SU-DHL-6 (cell line): ENCODE data around the gene FAM43B.

Experiments
- H2AFZ ChIP-seq: fragments of 200-600 bp; sonication (generic); 2 replicates; pipeline ENCODE4 v1.6.1; 2014; ENCODE audit warnings: low read depth, mild to moderate bottlenecking, moderate library complexity, mixed read lengths, antibody characterized with exemption, low read length; ENCODE audit not compliant: severe bottlenecking
- H3F3A ChIP-seq: fragments of 200-600 bp; shearing (Covaris generic); 2 replicates; pipeline ENCODE4 v1.6.0; 2016; ENCODE audit warnings: antibody characterized with exemption, mild to moderate bottlenecking; ENCODE audit not compliant: insufficient read depth
- H3K27ac ChIP-seq: fragments of 200-600 bp; sonication (generic); 2 replicates; pipeline ENCODE4 v1.5.1; 2016; ENCODE audit warnings: low read depth, mild to moderate bottlenecking, low read length, moderate library complexity, mixed read lengths
- H3K27me3 ChIP-seq: fragments of 200-600 bp; sonication (generic), shearing (Covaris generic); 2 replicates; pipeline ENCODE4 v1.6.0; 2014; ENCODE audit warnings: mild to moderate bottlenecking, low read length
- H3K36me3 ChIP-seq: fragments of 200-600 bp; sonication (generic); 2 replicates; pipeline ENCODE4 v1.6.1; 2014; ENCODE audit warnings: mild to moderate bottlenecking, low read length, mixed read lengths
- H3K4me2 ChIP-seq: fragments of 300-600, 200-600 bp; shearing (Covaris generic), sonication (generic); 2 replicates; pipeline ENCODE4 v1.6.0; 2014; ENCODE audit warnings: low read length, low read depth, mild to moderate bottlenecking; ENCODE audit not compliant: poor library complexity, severe bottlenecking
- H3K4me3 ChIP-seq: fragments of 200-600 bp; sonication (generic); 2 replicates; pipeline ENCODE4 v1.5.1; 2014; ENCODE audit warnings: antibody characterized with exemption, low read length, mild to moderate bottlenecking, mixed read lengths; ENCODE audit not compliant: insufficient read depth, poor library complexity, severe bottlenecking
- H3K79me2 ChIP-seq: fragments of 200-600 bp; sonication (generic); 2 replicates; pipeline ENCODE4 v1.6.1; 2014; ENCODE audit warnings: mild to moderate bottlenecking, low read length, moderate library complexity; ENCODE audit not compliant: insufficient read depth
- H3K9ac ChIP-seq: fragments of 200-600 bp; sonication (generic); 2 replicates; pipeline ENCODE4 v1.7.0; 2014; ENCODE audit warnings: mild to moderate bottlenecking, low read length
- H3K9me2 ChIP-seq: fragments of 200-600 bp; sonication (generic); replicated peaks from 2 replicates; pipeline ENCODE4 v1.6.1; 2014; ENCODE audit warnings: low read length; ENCODE audit not compliant: insufficient read depth
- H3K9me3 ChIP-seq: fragments of 200-600 bp; sonication (generic); 2 replicates; pipeline ENCODE4 v1.6.1; 2014; ENCODE audit warnings: low read length, mixed read lengths; ENCODE audit not compliant: insufficient read depth
- H4K20me1 ChIP-seq: fragments of 200-600 bp; sonication (generic); 2 replicates; pipeline ENCODE4 v1.6.1; 2014; ENCODE audit warnings: low read depth, mild to moderate bottlenecking, antibody characterized with exemption, low read length, moderate library complexity, mixed read lengths
- CTCF ChIP-seq: fragments of 200-600 bp; sonication (generic); IDR thresholded peaks from one replicate; pipeline ENCODE4 v1.5.1; 2017; ENCODE audit warnings: antibody characterized with exemption, mild to moderate bottlenecking, low read length, moderate library complexity; ENCODE audit not compliant: insufficient read depth, poor library complexity, severe bottlenecking
- EZH2phosphoT487 ChIP-seq: fragments of 200-600 bp; sonication (generic), shearing (Covaris generic); conservative IDR thresholded peaks from 2 replicates; pipeline ENCODE4 v1.6.1; 2018; ENCODE audit warnings: mild to moderate bottlenecking, antibody characterized with exemption, low read length, moderate library complexity, mixed read lengths

FAM43B gene

GRCh38 chr1:20602851-20603450 is 50.6 kb downstream of the FAM43B start:
- Histone ChIP-seq H4K20me1 (no peaks in the 10 kb centered on the region), H3K4me3 (no peak overlapping the region), H2AFZ (no peak overlapping the region), H3K9me2 (no peaks in the 10 kb centered on the region), H3K9me3 (no peaks in the 10 kb centered on the region), H3K4me2 (no peak overlapping the region), H3K79me2 (no peaks in the 10 kb centered on the region), H3K27me3 (no peaks in the 10 kb centered on the region), H3K9ac (no peak overlapping the region), H3K27ac (no peak overlapping the region), H3F3A (no peaks in the 10 kb centered on the region), H3K36me3 (no peaks in the 10 kb centered on the region)
- TF ChIP-seq EZH2phosphoT487 (no peak), CTCF (no peak)

- no peaks in the 10 kb centered on the region for H3K79me2 ChIP-seq
- no peak overlapping the region for H3K4me2 ChIP-seq
- no peaks in the 10 kb centered on the region for H3K36me3 ChIP-seq
- TF ChIP-seq EZH2phosphoT487: no peak
- no peak for TF ChIP-seq CTCF
- no peak overlapping the region for H3K27ac ChIP-seq
- H3K9ac ChIP-seq: no peak overlapping the region
- H2AFZ ChIP-seq: no peak overlapping the region
- no peaks in the 10 kb centered on the region for H3K9me3 ChIP-seq
- H4K20me1 ChIP-seq: no peaks in the 10 kb centered on the region
- H3K9me2 ChIP-seq: no peaks in the 10 kb centered on the region
- H3K27me3 ChIP-seq: no peaks in the 10 kb centered on the region
- no peaks in the 10 kb centered on the region for H3F3A ChIP-seq
- H3K4me3 ChIP-seq: no peak overlapping the region
Measured at GRCh38 chr1:20603504-20604464, 51.4 kb downstream of the FAM43B start.
